PFSK-1 (cell line): Measurements from ENCODE around the gene ACTG1.

ENCODE experiments used
- FOXP2 ChIP-seq: optimal IDR thresholded peaks from 2 replicates; pipeline ENCODE3; 2011; ENCODE audit warnings: borderline replicate concordance, control low read depth, inconsistent platforms; ENCODE audit not compliant: insufficient read depth; ENCODE audit errors: extremely low read length, extremely low read depth
- POLR2AphosphoS5 ChIP-seq: IDR thresholded peaks from 2 replicates; pipeline ENCODE4 v1.6.1; 2012; ENCODE audit warnings: low read depth, mild to moderate bottlenecking, control low read depth, low read length, moderate library complexity
- REST ChIP-seq, 2 experiments: IDR thresholded peaks; 2 replicates each; pipeline versions ENCODE4 v1.6.1 to v1.8.0; 2011 to 2012; ENCODE audit warnings: low read depth in 2 of 2, low read length in 2 of 2, control low read depth in 1 of 2, inconsistent platforms in 1 of 2, mild to moderate bottlenecking in 1 of 2, moderate library complexity in 1 of 2; ENCODE audit not compliant: insufficient read depth in 1 of 2
- SIN3A ChIP-seq: IDR thresholded peaks from 2 replicates; pipeline ENCODE4 v1.6.1; 2012; ENCODE audit warnings: mild to moderate bottlenecking, low read length, moderate library complexity, borderline replicate concordance; ENCODE audit not compliant: insufficient read depth
- TAF1 ChIP-seq: IDR thresholded peaks from 2 replicates; pipeline ENCODE4 v1.6.1; 2012; ENCODE audit warnings: low read length, control low read depth, borderline replicate concordance; ENCODE audit not compliant: insufficient read depth

The ACTG1 gene

GRCh38 chr17:81476097-81476496, 36.5 kb downstream of the ACTG1 start:
- TF ChIP-seq TAF1 (no peak), FOXP2 (no peak), REST (IDR thresholded peaks at IDR 0.05; ENCODE audit: insufficient read depth in 1 of 2, low read depth in 2 of 2, low read length in 2 of 2) (no peak), SIN3A (no peak), POLR2AphosphoS5 (no peak)

- no peak for TF ChIP-seq FOXP2
- TF ChIP-seq TAF1: no peak
- TF ChIP-seq SIN3A: no peak
- TF ChIP-seq POLR2AphosphoS5: no peak
- no peak for TF ChIP-seq REST (IDR thresholded peaks at IDR 0.05; ENCODE audit: insufficient read depth in 1 of 2, low read depth in 2 of 2, low read length in 2 of 2)
Observed at GRCh38 chr17:81474958-81475357, 37.6 kb downstream of the ACTG1 start.

GRCh38 chr17:81473019-81473418, 39.6 kb downstream of the ACTG1 start:
- TF ChIP-seq REST (IDR thresholded peaks at IDR 0.05; ENCODE audit: insufficient read depth in 1 of 2, low read depth in 2 of 2, low read length in 2 of 2): no peak
- TF ChIP-seq SIN3A: no peak
- no peak for TF ChIP-seq TAF1
- TF ChIP-seq POLR2AphosphoS5: no peak
- no peak for TF ChIP-seq FOXP2

DNA sequence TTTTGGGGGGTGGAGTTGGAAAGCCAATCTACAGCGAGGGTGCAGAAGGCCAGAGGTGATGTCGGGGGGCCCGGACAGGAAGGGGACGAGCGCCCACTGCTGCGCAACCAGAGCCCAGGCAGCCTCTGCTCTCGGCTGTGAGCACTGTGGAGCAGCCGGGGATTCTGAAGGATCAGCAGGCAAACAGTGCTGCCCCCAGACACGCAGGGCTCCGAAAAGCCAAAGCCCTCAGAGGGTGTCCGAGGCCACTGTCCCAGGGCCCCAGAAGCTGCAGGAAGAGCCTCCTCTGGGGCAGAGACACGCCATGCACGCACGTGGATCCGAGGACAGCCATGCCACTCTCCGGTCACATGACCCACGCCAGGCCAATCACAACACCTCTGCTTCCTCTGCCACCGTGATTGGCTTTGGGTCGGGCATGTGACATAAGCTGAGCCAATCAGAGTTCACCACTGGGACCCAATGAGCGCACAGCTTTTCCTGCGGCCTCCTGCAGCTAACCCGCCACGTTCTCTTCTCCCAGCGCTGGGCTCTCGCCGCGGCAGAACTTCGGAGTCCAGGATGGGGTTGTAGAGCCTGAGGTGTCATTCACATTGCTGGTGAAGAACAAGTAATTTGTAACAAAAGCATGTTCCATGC, 40.7 kb downstream of the ACTG1 start:
- TF ChIP-seq SIN3A (no peak), TAF1 (no peak), FOXP2 (no peak), REST (IDR thresholded peaks at IDR 0.05; ENCODE audit: insufficient read depth in 1 of 2, low read depth in 2 of 2, low read length in 2 of 2) (no peak), POLR2AphosphoS5 (no peak)

GRCh38 chr17:81470944-81471817, 41.4 kb downstream of the ACTG1 start:
- no peak for TF ChIP-seq POLR2AphosphoS5
- no peak for TF ChIP-seq SIN3A
- no peak for TF ChIP-seq REST (IDR thresholded peaks at IDR 0.05; ENCODE audit: insufficient read depth in 1 of 2, low read depth in 2 of 2, low read length in 2 of 2)
- TF ChIP-seq TAF1: no peak
- no peak for TF ChIP-seq FOXP2
